Measurements from ENCODE around the gene KCTD17.

KCTD17 gene

GRCh38 chr22:37045958-37046357 is 5.6 kb upstream of the KCTD17 start:
- TF ChIP-seq CTCF (IDR thresholded peaks at IDR 0.05; ENCODE audit: insufficient read depth, low read length): peak; percentile 11
- TF ChIP-seq REST (IDR thresholded peaks at IDR 0.05; ENCODE audit: insufficient replicate concordance, low read depth): no peak
- Histone ChIP-seq H3K27ac (replicated peaks) (no peak overlapping the region), H3K27me3 (ENCODE audit: insufficient read depth, poor library complexity, severe bottlenecking) (no peaks in the 10 kb centered on the region), H3K4me3 (replicated peaks; ENCODE audit: insufficient read depth, low read length) (no peak overlapping the region)
- no peak for DNase-seq (ENCODE audit: low read depth in 1 of 2, low spot score in 1 of 2)

GRCh38 chr22:37046589-37046988 is 5.0 kb upstream of the KCTD17 start:
- no peaks in the 10 kb centered on the region for H3K27me3 ChIP-seq (ENCODE audit: insufficient read depth, poor library complexity, severe bottlenecking)
- H3K27ac ChIP-seq (replicated peaks): no peak overlapping the region
- DNase-seq (ENCODE audit: low read depth in 1 of 2, low spot score in 1 of 2): no peak
- TF ChIP-seq CTCF (IDR thresholded peaks at IDR 0.05; ENCODE audit: insufficient read depth, low read length) (no peak), POLR2AphosphoS5 (IDR thresholded peaks at IDR 0.05; ENCODE audit: low read depth) (no peak), GABPA (IDR thresholded peaks at IDR 0.05; ENCODE audit: low read depth) (no peak)
- H3K4me3 ChIP-seq (replicated peaks; ENCODE audit: insufficient read depth, low read length): no peak overlapping the region

- peaks cover 1% of the 10 kb centered on the region for H3K27me3 ChIP-seq (ENCODE audit: insufficient read depth, poor library complexity, severe bottlenecking)
- no peak for DNase-seq (ENCODE audit: low read depth in 1 of 2, low spot score in 1 of 2)
- TF ChIP-seq REST (IDR thresholded peaks at IDR 0.05; ENCODE audit: insufficient replicate concordance, low read depth) (no peak), SPI1 (IDR thresholded peaks at IDR 0.05; ENCODE audit: borderline replicate concordance, low read depth) (no peak), GABPA (IDR thresholded peaks at IDR 0.05; ENCODE audit: low read depth) (no peak), CTCF (IDR thresholded peaks at IDR 0.05; ENCODE audit: insufficient read depth, low read length) (no peak), POLR2AphosphoS5 (IDR thresholded peaks at IDR 0.05; ENCODE audit: low read depth) (no peak)
- H3K4me3 ChIP-seq (replicated peaks; ENCODE audit: insufficient read depth, low read length): no peak overlapping the region
- H3K27ac ChIP-seq (replicated peaks): no peak overlapping the region
These were observed 4.5 kb upstream of the KCTD17 start for GRCh38 chr22:37047006-37047405.

- Histone ChIP-seq H3K27me3 (ENCODE audit: insufficient read depth, poor library complexity, severe bottlenecking) (peaks cover 3% of the 10 kb centered on the region), H3K27ac (replicated peaks) (no peak overlapping the region), H3K4me3 (replicated peaks; ENCODE audit: insufficient read depth, low read length) (no peak overlapping the region)
- no peak for TF ChIP-seq POLR2AphosphoS5 (IDR thresholded peaks at IDR 0.05; ENCODE audit: low read depth)
- TF ChIP-seq REST (IDR thresholded peaks at IDR 0.05; ENCODE audit: insufficient replicate concordance, low read depth): peak; percentile 64
- no peak for DNase-seq (ENCODE audit: low read depth in 1 of 2, low spot score in 1 of 2)
These were observed 3.4 kb upstream of the KCTD17 start for GRCh38 chr22:37048133-37048532.

All from HL-60 (cell line).